HG03469 (cell line): ENCODE results near the gene DGKI.

ENCODE experiments used
- ATAC-seq: cut with Tn5 transposase; IDR thresholded peaks from one replicate; pipeline ENCODE4 v1.9.1; 2021; ENCODE audit warnings: mild to moderate bottlenecking, moderate library complexity, moderate number of reproducible peaks; ENCODE audit not compliant: unreplicated experiment

Gene DGKI

GRCh38 chr7:137388916-137389315, 457.9 kb downstream of the DGKI start:
- ATAC-seq = no peak

- ATAC-seq = no peak
These were observed 459.8 kb downstream of the DGKI start for GRCh38 chr7:137386966-137387365.

- ATAC-seq = no peak
These were observed 465.7 kb downstream of the DGKI start for GRCh38 chr7:137381045-137381444.

- no peak for ATAC-seq
These were observed 473.3 kb downstream of the DGKI start for GRCh38 chr7:137373507-137373906.

GRCh38 chr7:137371616-137372015, 475.2 kb downstream of the DGKI start:
- no peak for ATAC-seq

GRCh38 chr7:137366995-137367394, 479.8 kb downstream of the DGKI start:
- ATAC-seq = no peak

GRCh38 chr7:137363683-137364082, 483.1 kb downstream of the DGKI start:
- no peak for ATAC-seq

- no peak for ATAC-seq
These were observed 486.6 kb downstream of the DGKI start for GRCh38 chr7:137360087-137360679.

GRCh38 chr7:137354961-137355360, 491.8 kb downstream of the DGKI start:
- no peak for ATAC-seq

GRCh38 chr7:137354396-137354795, 492.4 kb downstream of the DGKI start:
- ATAC-seq = no peak

- no peak for ATAC-seq
These were observed 494.8 kb downstream of the DGKI start for GRCh38 chr7:137351941-137352340.

GRCh38 chr7:137345799-137346449, 500.9 kb downstream of the DGKI start:
- ATAC-seq = no peak

- ATAC-seq = no peak
These were observed 503.4 kb downstream of the DGKI start, which contains the start of gene PTN for GRCh38 chr7:137343281-137343841. PTN (minus strand) TSS chr7:137343733; CDS start chr7:137254973, 88,760 bp downstream.

- ATAC-seq = no peak
These were observed 503.9 kb downstream of the DGKI start for GRCh38 chr7:137342828-137343261.

- no peak for ATAC-seq
These were observed 504.5 kb downstream of the DGKI start for GRCh38 chr7:137342265-137342664.

GRCh38 chr7:137337902-137338301, 508.9 kb downstream of the DGKI start:
- no peak for ATAC-seq

- no peak for ATAC-seq
These were observed 511.0 kb downstream of the DGKI start for GRCh38 chr7:137335814-137336213.

- ATAC-seq = no peak
These were observed 515.4 kb downstream of the DGKI start for GRCh38 chr7:137331378-137331777.
